GM13977 (cell line): Measurements from ENCODE around the gene ASS1.

ENCODE experiments used
- DNase-seq: peaks from one replicate; pipeline ENCODE4 v3.0.0; 2012; ENCODE audit warnings: low spot score
- CTCF ChIP-seq: IDR thresholded peaks from 2 replicates; pipeline ENCODE4 v1.5.1; 2012; ENCODE audit warnings: mild to moderate bottlenecking, control low read depth; ENCODE audit not compliant: insufficient read depth; ENCODE audit errors: extremely low read depth, missing control alignments
- in situ Hi-C: fragments of 300-500 bp; cut with MboI; formaldehyde crosslinking; loops from one replicate; pipeline ENCODE4 v1.12.0; 2022; ENCODE audit warnings: low sequenced_read_pairs, low pct_unique_long_range_greater_than_20kb, mixed read lengths, inconsistent platforms; ENCODE audit not compliant: unreplicated experiment

ASS1 gene

GRCh38 chr9:130491830-130492482, 47.2 kb downstream of the ASS1 start:
- no peak for DNase-seq
- TF ChIP-seq CTCF = no peak
- in situ Hi-C loops = no loop called here

- in situ Hi-C loops = no loop called here
- no peak for DNase-seq
- no peak for TF ChIP-seq CTCF
These were observed 48.3 kb downstream of the ASS1 start for GRCh38 chr9:130493021-130493420.

- in situ Hi-C loops = no loop called here
- no peak for TF ChIP-seq CTCF
- DNase-seq = no peak
These were observed 48.7 kb downstream of the ASS1 start for GRCh38 chr9:130493476-130493875.

GRCh38 chr9:130495067-130495466, 50.3 kb downstream of the ASS1 start:
- in situ Hi-C loops = no loop called here

GRCh38 chr9:130497139-130497538, 52.4 kb downstream of the ASS1 start:
- in situ Hi-C loops = no loop called here
- no peak for TF ChIP-seq CTCF
- DNase-seq = no peak

More at GRCh38 chr9:130495067-130495466, 50.3 kb downstream of the ASS1 start:
- no peak for TF ChIP-seq CTCF
- no peak for DNase-seq

- DNase-seq = no peak
- no peak for TF ChIP-seq CTCF
- in situ Hi-C loops = no loop called here
These were observed 53.6 kb downstream of the ASS1 start for GRCh38 chr9:130498298-130498917.
